Psoas muscle (tissue), 8 donors: Measurements from ENCODE around the gene FIZ1. TPM values are rescaled to one million over a fixed set of nuclear protein-coding genes. Genes with fewer than 3 reads are reported as not detected.

ENCODE experiments used
- ATAC-seq, 4 donors: fragments of 200-7000 bp; cut with Tn5 transposase; one replicate each; pipeline ENCODE4 v1.9.1; 2020; ENCODE audit warnings: moderate library complexity in 3 of 4, mild to moderate bottlenecking in 2 of 4
- DNase-seq, 2 donors: peaks; one replicate each; pipeline ENCODE4 v3.0.0-alpha.2; 2020
- H3K27ac ChIP-seq: fragments of 200-600 bp; one replicate; pipeline ENCODE4 v1.8.0; 2022
- H3K27me3 ChIP-seq, 3 donors: fragments of 200-600 bp in 1 of 3; one replicate each; pipeline versions ENCODE4 v1.6.1 to v1.8.0; 2013 to 2022; ENCODE audit warnings: low read length in 2 of 3, mild to moderate bottlenecking in 2 of 3, moderate library complexity in 1 of 3; ENCODE audit not compliant: insufficient read depth in 3 of 3
- H3K36me3 ChIP-seq, 2 donors: fragments of 200-600 bp in 1 of 2; one replicate each; pipeline versions ENCODE4 v1.6.1 to v1.8.0; 2013 to 2022; ENCODE audit warnings: low read depth in 1 of 2, mild to moderate bottlenecking in 1 of 2, moderate library complexity in 1 of 2; ENCODE audit not compliant: insufficient read depth in 1 of 2
- H3K4me1 ChIP-seq: fragments of 200-600 bp; one replicate; pipeline ENCODE4 v1.8.0; 2022
- H3K4me3 ChIP-seq: fragments of 200-600 bp; one replicate; pipeline ENCODE4 v1.8.0; 2022; ENCODE audit warnings: mild to moderate bottlenecking
- H3K9me3 ChIP-seq: fragments of 200-600 bp; one replicate; pipeline ENCODE4 v1.8.0; 2022
- CTCF ChIP-seq: fragments of 200-600 bp; IDR thresholded peaks from one replicate; pipeline ENCODE4 v1.8.0; 2022; ENCODE audit warnings: antibody characterized with exemption
- WGBS, 3 donors: extraction: QIAGEN DNeasy Blood & Tissue Kit; methylation state at CpG; one replicate each; pipeline versions ENCODE4 v1.1.6 to v1.1.7; 2013; 5-methylcytosine and 5-hydroxymethylcytosine counted together
- intact Hi-C, 2 donors: fragments of 100-400 bp; cut with DNase I; formaldehyde crosslinking; loops; one replicate each; pipeline versions ENCODE4 v1.11.0 to v1.14.2; 2022
- polyA plus RNA-seq, 3 donors: library from polyadenylated mRNA; stranded (reverse); fragments of 200-250 nt; gene quantifications; one replicate each; pipeline ENCODE4 v1.2.3, GENCODE V29; 2013
- total RNA-seq, 4 donors: library from RNA; stranded (reverse); fragmentation: NEBNext Ultra II Directional in 2 of 4; extraction: Animal tissue kit (Norgen Biotek cat#: 25700) in 2 of 4; gene quantifications; one replicate each; pipeline versions ENCODE4 v1.2.1 to v1.2.4, GENCODE V29; 2021 to 2023
- donor health status: healthy with polysubstance abuse.
- donor health status: DM: no; HTN: no; CAD: no; lungs with moderate emphysema.
- donor health status: Bipolar disorder and iron deficiency.
- donor health status: healthy.
- donor health status: DM: yes; HTN: yes; CAD: no.
- donor health status: DM: no; HTN: no; CAD: no.
- donor health status: DM: no; HTN: no; CAD: no.
- donor health status: DM: yes; HTN: yes; CAD: no.

FIZ1 gene
- total and polyA plus RNA-seq, 7 donors, result 9.9 to 23.7 (median 11.5) TPM

- ATAC-seq (no peak), DNase-seq (no peak)
- TF ChIP-seq CTCF, result no peak
- intact Hi-C loops, result loop anchor here in 1 of 2 donors (2.0 kb wide), 1 partner anchor 65 kb away; no protein-coding TSS in a partner anchor
- Histone ChIP-seq H3K9me3 (no peaks in the 10 kb centered on the region), H3K27ac (no peak overlapping the region), H3K36me3 (peaks cover 5 to 26% of the 10 kb centered on the region in 2 donors), H3K4me3 (no peak overlapping the region), H3K27me3 (peaks cover 0 to 5% (median 0%) of the 10 kb centered on the region in 3 donors), H3K4me1 (peaks cover 14% of the 10 kb centered on the region)
- 25 to 35% (median 30%) methylated on average over 6 of the region's 6 CpGs for WGBS, 3 donors
These were observed 17.5 kb downstream of the FIZ1 start for GRCh38 chr19:55581823-55582223.

DNA sequence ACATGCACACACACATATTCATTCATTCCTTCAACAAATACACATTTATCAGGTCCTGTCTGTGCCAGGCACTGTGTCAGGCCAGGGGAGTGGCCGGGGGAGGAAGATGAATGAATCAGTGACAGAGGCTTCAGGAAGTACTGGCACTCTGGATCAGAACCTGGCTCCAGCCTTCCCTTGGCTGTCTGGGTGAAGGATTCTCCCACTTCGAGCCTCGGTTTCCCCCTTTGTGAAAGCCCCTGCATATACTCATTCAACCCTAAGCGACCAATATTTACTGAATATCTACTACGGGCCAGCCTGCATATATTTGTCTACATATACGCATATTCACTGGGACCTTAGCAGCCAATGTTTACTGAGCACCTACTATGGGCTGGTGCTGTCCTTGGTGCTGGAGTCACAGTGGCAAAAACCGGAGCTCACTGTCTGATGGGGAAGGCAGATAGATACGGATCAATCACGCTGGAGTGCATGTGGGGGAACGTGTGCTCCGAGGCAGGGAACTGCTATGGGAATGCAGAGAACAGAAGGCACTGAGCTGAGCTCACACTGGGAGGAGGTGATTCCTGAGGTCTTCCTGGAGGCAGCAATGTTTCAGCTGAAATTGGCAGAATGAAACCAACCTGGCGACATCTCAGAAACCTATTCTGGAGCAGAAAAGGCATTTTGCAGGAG is 18.0 kb downstream of the FIZ1 start:
- WGBS, 3 donors, result 34 to 38% (median 34%) methylated on average over 12 of the region's 12 CpGs

GRCh38 chr19:55580628-55581144 is 18.6 kb downstream of the FIZ1 start, which contains the start of gene ZNF579:
Gene ZNF579, minus strand, starts transcription at chr19:55580848. Its CDS starts 1,209 bp downstream, at chr19:55579639.
- peaks cover 5 to 31% of the 10 kb centered on the region in 2 donors for H3K36me3 ChIP-seq
- H3K27me3 ChIP-seq, result peaks cover 0 to 5% (median 0%) of the 10 kb centered on the region in 3 donors
- no peak for TF ChIP-seq CTCF
- H3K27ac ChIP-seq, result peak within 1 kb of the TSS; percentile 97
- no peaks in the 10 kb centered on the region for H3K9me3 ChIP-seq
- ATAC-seq, result peak; percentile 82 to 92 (median 90)
- 0 to 1% (median 0%) methylated on average over 15 to 24 of the region's 24 CpGs for WGBS, 3 donors
- intact Hi-C loops, result loop anchor here in 1 of 2 donors (2.0 kb wide), 1 partner anchor 64 kb away; no protein-coding TSS in a partner anchor
- peak within 1 kb of the TSS; percentile 93 for H3K4me3 ChIP-seq
- peak; percentile 89 to 95 for DNase-seq
- peaks cover 3% of the 10 kb centered on the region for H3K4me1 ChIP-seq

More for the DNA sequence above, 18.0 kb downstream of the FIZ1 start:
- Histone ChIP-seq H3K9me3 (no peaks in the 10 kb centered on the region), H3K4me3 (peak overlapping the region; percentile 93), H3K4me1 (peaks cover 9% of the 10 kb centered on the region), H3K36me3 (peaks cover 5 to 31% of the 10 kb centered on the region in 2 donors), H3K27me3 (peaks cover 0 to 5% (median 0%) of the 10 kb centered on the region in 3 donors), H3K27ac (peak overlapping the region; percentile 97)
- no peak for TF ChIP-seq CTCF
- ATAC-seq (no peak), DNase-seq (no peak)
- intact Hi-C loops, result loop anchor here in 1 of 2 donors (2.0 kb wide), 1 partner anchor 64 kb away; no protein-coding TSS in a partner anchor

- ATAC-seq (peak; percentile 62 to 81 (median 70)), DNase-seq (peak in 1 of 2 donors; percentile 80)
- H3K36me3 ChIP-seq, result peaks cover 5 to 31% of the 10 kb centered on the region in 2 donors
- H3K27me3 ChIP-seq, result peaks cover 0 to 1% (median 0%) of the 10 kb centered on the region in 3 donors
- H3K27ac ChIP-seq, result peak overlapping the region; percentile 97
- H3K4me3 ChIP-seq, result peak overlapping the region; percentile 93
- 8 to 10% (median 10%) methylated on average over 18 to 20 of the region's 20 CpGs for WGBS, 3 donors
- intact Hi-C loops, result loop anchor here in 1 of 2 donors (2.0 kb wide), 1 partner anchor 63 kb away; no protein-coding TSS in a partner anchor
- peaks cover 2% of the 10 kb centered on the region for H3K4me1 ChIP-seq
- TF ChIP-seq CTCF, result no peak
- no peaks in the 10 kb centered on the region for H3K9me3 ChIP-seq
These were observed 19.3 kb downstream of the FIZ1 start for GRCh38 chr19:55579766-55580621.
